ENCODE results near the gene PLXNA2.

PLXNA2 gene

DNA sequence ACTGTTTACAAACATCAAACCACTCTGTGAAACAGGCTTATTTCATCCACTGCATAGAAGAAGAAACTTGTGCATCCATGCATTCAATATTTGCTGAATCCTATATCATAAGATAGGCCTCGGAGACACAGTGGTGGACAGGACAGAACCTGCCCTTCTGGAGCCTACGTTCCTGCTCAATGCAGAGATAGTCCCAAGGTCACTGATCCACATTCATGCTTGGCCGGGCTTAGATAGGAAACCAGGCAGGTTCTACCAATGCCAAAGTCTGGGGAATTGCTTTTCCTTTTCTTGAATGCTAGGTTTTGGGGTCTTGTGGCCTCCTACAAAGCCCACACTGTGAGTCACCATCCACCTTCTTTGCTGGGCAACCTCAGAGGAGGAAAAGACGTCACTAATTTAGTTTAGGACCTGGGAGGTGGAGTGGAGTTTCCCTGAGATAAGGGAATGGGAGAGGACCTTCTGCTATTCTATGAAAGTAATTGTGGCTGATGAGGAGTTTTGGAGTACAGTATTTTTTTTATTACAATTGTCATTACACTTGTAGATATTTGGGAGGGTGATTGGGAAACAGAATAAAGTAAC, 233.6 kb downstream of the PLXNA2 start:
- no peaks in the 10 kb centered on the region for H3K4me1 ChIP-seq (ENCODE audit: control insufficient read depth, insufficient read depth, low read length, poor library complexity, severe bottlenecking)
- H3K36me3 ChIP-seq (ENCODE audit: control insufficient read depth, insufficient read depth, low read length): no peaks in the 10 kb centered on the region
- H3K9me3 ChIP-seq (ENCODE audit: control insufficient read depth, low read length): no peaks in the 10 kb centered on the region
- H3K27ac ChIP-seq (ENCODE audit: low read depth, low read length, severe bottlenecking): no peak overlapping the region
- H3K4me3 ChIP-seq (ENCODE audit: extremely low read depth, insufficient read depth, low read length, poor library complexity, severe bottlenecking): no peak overlapping the region
- 89% methylated on average over 3 of the region's 4 CpGs for WGBS, 2 experiments (ENCODE audit: insufficient coverage in 2 of 2)

DNA sequence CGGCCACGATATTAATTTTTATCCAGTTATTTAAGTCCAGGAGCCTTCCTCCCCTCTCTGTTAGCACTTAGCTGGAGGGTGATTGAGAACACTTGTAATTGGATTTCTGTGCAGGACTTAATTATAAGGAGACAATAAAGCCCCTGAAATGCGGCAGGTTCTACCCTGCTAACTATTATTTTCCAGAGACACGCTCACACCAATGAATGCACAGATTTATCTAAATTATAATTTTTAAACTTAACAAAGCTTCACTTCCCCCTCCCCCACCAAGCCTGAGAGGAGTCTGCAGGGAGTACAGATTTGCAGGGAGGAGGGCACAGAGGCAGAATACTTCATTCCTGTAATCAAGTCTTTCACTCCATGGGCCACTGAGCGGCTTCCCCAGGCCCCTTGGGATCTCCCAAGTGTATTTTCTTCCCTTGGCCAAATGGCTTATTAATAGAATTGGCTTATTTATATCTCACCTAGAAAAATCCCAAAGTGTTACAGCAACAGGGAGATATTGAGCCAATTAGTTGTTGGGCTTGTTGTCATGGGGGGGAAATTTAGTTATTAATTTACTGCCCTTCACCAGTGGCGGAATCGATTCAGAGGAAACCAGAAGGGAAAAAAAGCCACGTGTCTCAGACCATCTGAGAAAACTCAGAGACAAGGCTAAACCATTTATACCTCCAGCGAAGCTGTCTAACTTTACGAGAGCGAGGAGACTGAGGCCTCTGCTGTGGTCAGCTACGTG, 234.3 kb downstream of the PLXNA2 start:
- no peaks in the 10 kb centered on the region for H3K36me3 ChIP-seq (ENCODE audit: control insufficient read depth, insufficient read depth, low read length)
- no peak overlapping the region for H3K4me3 ChIP-seq (ENCODE audit: extremely low read depth, insufficient read depth, low read length, poor library complexity, severe bottlenecking)
- no peaks in the 10 kb centered on the region for H3K9me3 ChIP-seq (ENCODE audit: control insufficient read depth, low read length)
- H3K4me1 ChIP-seq (ENCODE audit: control insufficient read depth, insufficient read depth, low read length, poor library complexity, severe bottlenecking): no peaks in the 10 kb centered on the region
- WGBS, 2 experiments (ENCODE audit: insufficient coverage in 2 of 2): 93 to 96% methylated on average over 5 to 7 of the region's 12 CpGs
- no peak overlapping the region for H3K27ac ChIP-seq (ENCODE audit: low read depth, low read length, severe bottlenecking)

DNA sequence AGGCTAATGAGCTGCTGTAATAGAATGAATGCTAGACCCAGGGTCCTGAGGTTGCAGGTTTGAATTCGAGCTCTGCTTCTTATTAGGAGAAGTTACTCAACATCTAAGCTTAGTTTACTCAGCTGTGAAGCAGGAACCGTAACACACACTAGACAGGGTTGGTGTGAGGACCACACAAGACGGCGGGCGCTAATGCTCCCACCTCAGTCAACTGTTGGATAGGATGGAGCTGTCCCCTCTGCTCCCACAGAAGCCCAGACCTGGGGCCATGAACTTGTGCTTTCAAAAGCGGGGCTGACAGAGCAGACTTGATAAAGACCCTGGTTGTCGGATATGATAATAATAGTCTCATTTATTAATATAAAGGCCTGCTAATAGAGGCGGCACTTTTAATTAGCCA, 234.9 kb downstream of the PLXNA2 start:
- H3K4me1 ChIP-seq (ENCODE audit: control insufficient read depth, insufficient read depth, low read length, poor library complexity, severe bottlenecking): no peaks in the 10 kb centered on the region
- 96 to 100% methylated on average over 3 to 4 of the region's 8 CpGs for WGBS, 2 experiments (ENCODE audit: insufficient coverage in 2 of 2)
- no peaks in the 10 kb centered on the region for H3K9me3 ChIP-seq (ENCODE audit: control insufficient read depth, low read length)

DNA sequence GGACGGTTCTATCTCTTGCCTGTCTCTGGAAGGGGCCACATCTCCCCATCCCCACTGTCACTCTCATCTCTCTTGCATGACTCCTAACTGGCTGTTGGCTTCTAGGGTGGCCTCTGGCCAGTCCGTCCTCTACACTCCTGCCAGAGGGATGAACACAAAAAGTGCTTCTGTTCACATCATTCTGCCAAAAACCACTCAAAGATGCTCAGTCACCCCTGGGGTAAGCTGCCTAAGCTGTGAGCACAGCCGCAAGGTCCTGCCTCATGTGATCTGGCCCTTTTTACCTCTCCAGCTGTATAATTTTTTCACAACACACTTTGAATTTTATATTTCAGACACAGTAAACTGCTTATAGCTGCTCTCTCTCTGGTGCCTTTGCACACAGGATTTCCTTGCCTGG, 235.7 kb downstream of the PLXNA2 start:
- H3K9me3 ChIP-seq (ENCODE audit: control insufficient read depth, low read length): no peaks in the 10 kb centered on the region
- H3K36me3 ChIP-seq (ENCODE audit: control insufficient read depth, insufficient read depth, low read length): no peaks in the 10 kb centered on the region
- H3K4me3 ChIP-seq (ENCODE audit: extremely low read depth, insufficient read depth, low read length, poor library complexity, severe bottlenecking): no peak overlapping the region
- no peak overlapping the region for H3K27ac ChIP-seq (ENCODE audit: low read depth, low read length, severe bottlenecking)
- no peaks in the 10 kb centered on the region for H3K4me1 ChIP-seq (ENCODE audit: control insufficient read depth, insufficient read depth, low read length, poor library complexity, severe bottlenecking)
- WGBS, 2 experiments (ENCODE audit: insufficient coverage in 2 of 2): 92 to 100% methylated on average over 1 to 3 of the region's 3 CpGs

More for the DNA sequence above, 234.9 kb downstream of the PLXNA2 start:
- H3K27ac ChIP-seq (ENCODE audit: low read depth, low read length, severe bottlenecking): no peak overlapping the region
- no peaks in the 10 kb centered on the region for H3K36me3 ChIP-seq (ENCODE audit: control insufficient read depth, insufficient read depth, low read length)
- no peak overlapping the region for H3K4me3 ChIP-seq (ENCODE audit: extremely low read depth, insufficient read depth, low read length, poor library complexity, severe bottlenecking)

DNA sequence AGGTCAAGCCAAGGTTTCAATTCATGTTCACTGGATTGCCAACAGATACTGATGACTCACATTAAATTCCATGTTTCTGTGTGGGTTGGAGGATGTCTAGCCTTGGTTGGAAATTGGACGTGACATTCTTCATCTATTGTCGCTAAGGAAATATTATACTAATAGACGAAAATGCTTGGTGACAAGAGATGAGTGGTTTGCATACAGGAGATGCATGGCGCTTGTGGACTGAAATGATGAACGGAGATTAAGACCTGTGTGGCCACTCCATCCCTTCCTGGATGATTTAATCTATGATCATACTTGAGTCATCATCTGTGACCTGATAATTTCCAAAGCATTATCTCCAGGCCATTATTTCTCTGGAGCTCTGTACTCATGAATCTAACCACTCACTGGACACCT, 236.2 kb downstream of the PLXNA2 start:
- Histone ChIP-seq H3K27ac (ENCODE audit: low read depth, low read length, severe bottlenecking) (no peak overlapping the region), H3K36me3 (ENCODE audit: control insufficient read depth, insufficient read depth, low read length) (no peaks in the 10 kb centered on the region), H3K9me3 (ENCODE audit: control insufficient read depth, low read length) (no peaks in the 10 kb centered on the region), H3K4me3 (ENCODE audit: extremely low read depth, insufficient read depth, low read length, poor library complexity, severe bottlenecking) (no peak overlapping the region), H3K4me1 (ENCODE audit: control insufficient read depth, insufficient read depth, low read length, poor library complexity, severe bottlenecking) (no peaks in the 10 kb centered on the region)
- WGBS, 2 experiments (ENCODE audit: insufficient coverage in 2 of 2): 89 to 100% methylated on average over 2 to 5 of the region's 5 CpGs

DNA sequence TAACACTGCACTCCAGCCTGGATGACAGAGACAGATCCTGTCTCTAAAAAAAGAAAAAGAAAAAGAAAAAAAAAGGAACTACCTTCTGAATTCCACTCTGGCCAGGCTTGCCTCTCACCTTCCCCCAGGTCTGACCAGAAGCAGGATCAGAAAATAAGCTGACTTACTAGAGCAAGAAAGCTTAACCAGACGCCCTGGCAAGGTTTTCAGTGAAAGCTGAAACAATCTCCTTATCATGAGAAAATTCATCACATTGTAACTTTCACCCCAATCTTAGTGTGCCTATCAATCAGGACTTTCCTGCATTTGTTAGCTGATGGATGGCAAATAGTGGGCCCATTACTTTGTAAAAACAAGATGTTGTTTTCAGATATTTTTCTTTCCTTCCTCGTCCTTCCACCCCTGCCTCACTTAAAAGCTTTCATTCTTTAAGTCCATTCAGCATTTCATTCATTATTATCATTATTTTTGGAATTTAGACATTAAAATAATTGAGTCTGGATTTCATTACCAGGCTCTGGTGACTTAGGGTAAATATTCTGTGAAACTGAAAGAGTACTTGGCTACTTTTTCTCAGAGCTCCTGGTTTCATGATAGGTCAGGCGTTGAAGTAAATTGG, 236.8 kb downstream of the PLXNA2 start:
- no peaks in the 10 kb centered on the region for H3K4me1 ChIP-seq (ENCODE audit: control insufficient read depth, insufficient read depth, low read length, poor library complexity, severe bottlenecking)
- no peaks in the 10 kb centered on the region for H3K36me3 ChIP-seq (ENCODE audit: control insufficient read depth, insufficient read depth, low read length)
- no peak overlapping the region for H3K27ac ChIP-seq (ENCODE audit: low read depth, low read length, severe bottlenecking)
- H3K4me3 ChIP-seq (ENCODE audit: extremely low read depth, insufficient read depth, low read length, poor library complexity, severe bottlenecking): no peak overlapping the region
- H3K9me3 ChIP-seq (ENCODE audit: control insufficient read depth, low read length): no peaks in the 10 kb centered on the region
- no CpG with 5 or more reads among the region's 3 CpGs for WGBS, 2 experiments (ENCODE audit: insufficient coverage in 2 of 2)

DNA sequence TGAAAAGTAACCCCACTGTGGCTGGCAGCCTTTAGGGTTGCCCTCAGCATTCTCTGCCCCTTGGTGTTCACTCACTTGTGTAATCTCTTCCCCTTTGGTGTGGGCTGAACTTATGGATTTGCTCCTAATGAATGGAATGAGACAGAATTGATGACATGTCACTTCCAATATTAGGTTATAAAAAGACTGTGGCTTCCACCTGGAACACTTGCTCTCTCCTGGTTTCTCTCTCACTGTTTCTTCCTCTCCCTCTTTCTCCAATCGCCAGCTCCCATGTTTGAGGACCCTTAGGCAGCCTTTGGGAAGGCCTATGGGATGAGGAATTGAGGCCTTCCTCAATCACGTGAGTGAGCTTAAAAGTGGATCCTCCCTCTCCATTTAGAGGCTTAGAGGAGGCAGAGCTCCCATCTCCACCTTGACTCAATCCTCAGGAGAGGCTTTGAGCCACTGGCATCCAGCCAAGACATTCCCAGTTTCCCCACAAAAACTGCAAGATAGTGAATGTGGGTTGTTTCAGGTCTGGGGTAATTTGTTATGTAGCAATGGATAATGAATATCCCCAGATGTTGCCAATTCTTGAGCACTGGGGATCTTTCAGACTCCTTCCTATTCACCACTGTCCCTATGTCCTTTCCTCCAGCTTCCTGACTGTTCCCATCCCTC, 237.8 kb downstream of the PLXNA2 start:
- no CpG with 5 or more reads among the region's 2 CpGs for WGBS, 2 experiments (ENCODE audit: insufficient coverage in 2 of 2)
- no peak overlapping the region for H3K4me3 ChIP-seq (ENCODE audit: extremely low read depth, insufficient read depth, low read length, poor library complexity, severe bottlenecking)
- H3K27ac ChIP-seq (ENCODE audit: low read depth, low read length, severe bottlenecking): no peak overlapping the region
- H3K4me1 ChIP-seq (ENCODE audit: control insufficient read depth, insufficient read depth, low read length, poor library complexity, severe bottlenecking): no peaks in the 10 kb centered on the region
- H3K9me3 ChIP-seq (ENCODE audit: control insufficient read depth, low read length): no peaks in the 10 kb centered on the region
- H3K36me3 ChIP-seq (ENCODE audit: control insufficient read depth, insufficient read depth, low read length): no peaks in the 10 kb centered on the region

DNA sequence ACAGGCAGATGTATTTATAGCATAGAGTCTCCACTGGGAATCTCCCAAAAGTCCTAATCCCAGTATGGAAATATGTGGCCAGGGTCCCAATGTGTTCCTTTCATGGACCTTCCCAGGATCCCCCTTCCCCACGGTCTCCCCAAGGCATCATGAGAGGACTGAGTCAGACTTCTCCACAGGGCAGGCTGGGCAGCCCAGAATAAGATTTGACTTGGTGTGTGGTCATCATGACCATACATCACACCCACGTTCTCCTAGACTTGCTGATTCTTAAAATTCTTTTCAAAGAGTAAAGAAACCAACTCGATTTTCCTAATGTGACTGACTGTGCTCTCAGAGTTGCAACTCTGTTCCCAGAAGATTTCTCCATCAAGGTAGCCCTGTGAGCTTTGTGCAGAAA, 239.3 kb downstream of the PLXNA2 start:
- Histone ChIP-seq H3K9me3 (ENCODE audit: control insufficient read depth, low read length) (no peaks in the 10 kb centered on the region), H3K27ac (ENCODE audit: low read depth, low read length, severe bottlenecking) (no peak overlapping the region), H3K36me3 (ENCODE audit: control insufficient read depth, insufficient read depth, low read length) (no peaks in the 10 kb centered on the region), H3K4me1 (ENCODE audit: control insufficient read depth, insufficient read depth, low read length, poor library complexity, severe bottlenecking) (no peaks in the 10 kb centered on the region), H3K4me3 (ENCODE audit: extremely low read depth, insufficient read depth, low read length, poor library complexity, severe bottlenecking) (no peak overlapping the region)
- WGBS, 2 experiments (ENCODE audit: insufficient coverage in 2 of 2): 92% methylated on average over 2 of the region's 3 CpGs; no CpG with 5 or more reads in 1 of the 2 experiments

DNA sequence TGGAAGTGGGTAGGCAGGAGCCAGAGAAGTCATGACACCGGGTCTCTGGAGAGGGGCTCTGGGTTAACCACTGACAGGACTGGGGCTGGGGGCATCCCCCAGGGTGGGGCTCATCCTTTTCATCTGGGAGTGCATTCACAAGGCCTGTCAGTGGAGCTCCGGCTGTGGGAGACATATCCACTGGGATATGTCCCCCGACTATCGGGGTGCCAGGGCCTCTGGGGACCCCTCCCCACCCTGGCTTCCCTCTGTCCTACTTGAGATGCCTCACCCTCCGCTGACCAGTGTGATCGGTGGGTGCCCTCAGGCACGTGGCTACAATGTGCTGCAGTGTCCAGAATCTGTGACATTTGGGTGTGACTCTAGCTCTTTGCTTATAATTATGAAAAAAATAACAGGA, 240.9 kb downstream of the PLXNA2 start:
- no peak overlapping the region for H3K4me3 ChIP-seq (ENCODE audit: extremely low read depth, insufficient read depth, low read length, poor library complexity, severe bottlenecking)
- no peak overlapping the region for H3K27ac ChIP-seq (ENCODE audit: low read depth, low read length, severe bottlenecking)
- H3K36me3 ChIP-seq (ENCODE audit: control insufficient read depth, insufficient read depth, low read length): no peaks in the 10 kb centered on the region
- H3K9me3 ChIP-seq (ENCODE audit: control insufficient read depth, low read length): no peaks in the 10 kb centered on the region
- WGBS, 2 experiments (ENCODE audit: insufficient coverage in 2 of 2): 95% methylated on average over 4 to 7 of the region's 7 CpGs
- no peaks in the 10 kb centered on the region for H3K4me1 ChIP-seq (ENCODE audit: control insufficient read depth, insufficient read depth, low read length, poor library complexity, severe bottlenecking)

DNA sequence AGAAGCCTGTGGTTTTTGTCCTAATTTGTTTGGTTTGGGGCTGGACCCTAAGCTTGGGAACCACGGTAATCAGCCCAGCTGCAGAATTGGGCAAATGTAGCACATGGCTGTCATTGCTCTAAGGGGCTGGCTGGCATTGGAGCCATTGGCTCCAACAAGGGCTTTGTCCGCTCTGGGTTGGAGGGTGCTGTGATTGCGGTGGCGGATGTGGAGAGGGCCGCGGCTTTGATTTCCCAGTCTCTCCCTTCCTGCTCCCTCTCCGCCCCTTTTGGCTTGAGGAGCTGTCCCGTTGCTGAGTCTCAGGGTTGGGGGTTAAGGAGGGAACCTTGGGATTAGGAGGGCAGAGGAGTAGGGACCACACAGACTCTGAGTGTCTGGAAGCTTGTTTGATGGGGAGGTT, 241.5 kb downstream of the PLXNA2 start:
- Histone ChIP-seq H3K4me3 (ENCODE audit: extremely low read depth, insufficient read depth, low read length, poor library complexity, severe bottlenecking) (no peak overlapping the region), H3K36me3 (ENCODE audit: control insufficient read depth, insufficient read depth, low read length) (no peaks in the 10 kb centered on the region), H3K4me1 (ENCODE audit: control insufficient read depth, insufficient read depth, low read length, poor library complexity, severe bottlenecking) (no peaks in the 10 kb centered on the region), H3K27ac (ENCODE audit: low read depth, low read length, severe bottlenecking) (no peak overlapping the region), H3K9me3 (ENCODE audit: control insufficient read depth, low read length) (no peaks in the 10 kb centered on the region)
- 80 to 93% methylated on average over 1 to 6 of the region's 8 CpGs for WGBS, 2 experiments (ENCODE audit: insufficient coverage in 2 of 2)
